HG02943 (cell line): ENCODE results near the gene KIF16B.

Experiments used
- ATAC-seq: cut with Tn5 transposase; IDR thresholded peaks from one replicate; pipeline ENCODE4 v1.9.1; 2021; ENCODE audit warnings: mild to moderate bottlenecking, low read depth, moderate library complexity; ENCODE audit not compliant: unreplicated experiment

KIF16B gene

DNA sequence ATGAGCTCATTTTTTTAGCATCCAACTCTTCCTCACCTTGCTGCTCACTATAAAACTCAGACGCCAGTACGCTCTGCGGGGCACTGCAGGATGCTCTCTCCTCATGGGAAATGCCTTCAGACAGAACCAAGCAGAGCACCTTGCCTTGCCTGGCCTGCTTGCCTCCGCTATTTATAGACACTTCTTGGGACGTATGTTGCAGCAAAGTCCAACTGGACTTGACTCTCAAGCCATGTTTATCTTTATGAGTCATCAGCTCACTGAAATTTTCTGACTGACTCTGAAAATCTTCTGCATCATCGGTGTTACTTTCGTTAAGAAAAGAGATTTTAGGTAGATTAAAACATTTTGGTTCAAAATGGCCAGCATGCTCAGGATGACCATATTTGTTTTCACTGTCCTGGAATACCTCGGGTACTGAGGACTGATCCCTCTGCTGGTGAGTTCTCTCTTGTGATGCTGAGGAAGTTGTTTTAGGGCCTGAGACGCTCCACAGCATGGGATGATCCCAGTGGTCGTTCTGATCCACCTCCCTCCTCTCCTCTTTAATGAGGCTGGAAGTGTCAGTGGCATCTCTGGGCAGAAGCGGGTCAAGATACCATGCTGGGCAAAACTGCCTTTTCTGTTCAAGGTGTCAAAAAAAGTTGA, 204.5 kb downstream of the KIF16B start:
- ATAC-seq = no peak

GRCh38 chr20:16367948-16368560, 205.2 kb downstream of the KIF16B start:
- ATAC-seq = no peak

DNA sequence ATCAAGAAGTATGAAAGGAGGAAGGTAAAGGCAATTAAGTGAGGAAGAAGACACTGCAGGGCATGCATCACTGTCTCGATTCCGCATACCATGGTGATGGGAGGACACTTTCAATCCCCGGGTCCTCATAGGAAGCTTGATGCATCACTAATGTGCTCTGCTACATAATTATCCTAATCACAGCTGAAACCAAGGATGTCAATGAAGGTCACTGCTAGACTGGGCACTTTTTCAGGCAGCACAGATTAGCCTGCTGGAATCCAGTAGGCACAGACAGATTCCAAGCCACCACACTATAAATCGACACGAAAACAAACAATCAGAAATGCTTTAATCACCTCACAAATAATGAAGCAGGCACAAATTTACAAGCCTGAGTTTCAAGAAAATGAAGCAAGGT, 206.7 kb downstream of the KIF16B start:
- ATAC-seq = no peak

DNA sequence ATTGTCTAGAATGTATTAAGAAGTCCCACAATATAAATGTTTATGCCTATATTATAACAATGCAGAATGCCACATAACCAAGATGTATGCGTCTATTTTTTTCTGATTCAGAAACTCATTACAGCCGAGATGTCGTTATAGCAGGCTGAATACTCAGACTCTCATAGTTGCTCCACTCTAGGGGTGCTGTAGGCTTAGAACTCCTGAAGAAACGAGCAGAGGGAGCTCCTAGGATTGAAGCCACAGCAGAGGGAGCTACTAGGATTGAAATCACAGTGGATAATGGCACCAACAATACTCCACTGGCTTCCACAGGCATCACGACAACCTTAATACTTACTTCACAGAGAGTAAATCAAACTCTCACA, 208.9 kb downstream of the KIF16B start:
- no peak for ATAC-seq

GRCh38 chr20:16363506-16364319, 209.5 kb downstream of the KIF16B start:
- ATAC-seq = no peak

- no peak for ATAC-seq
Measured at GRCh38 chr20:16362642-16363041, 210.6 kb downstream of the KIF16B start.

DNA sequence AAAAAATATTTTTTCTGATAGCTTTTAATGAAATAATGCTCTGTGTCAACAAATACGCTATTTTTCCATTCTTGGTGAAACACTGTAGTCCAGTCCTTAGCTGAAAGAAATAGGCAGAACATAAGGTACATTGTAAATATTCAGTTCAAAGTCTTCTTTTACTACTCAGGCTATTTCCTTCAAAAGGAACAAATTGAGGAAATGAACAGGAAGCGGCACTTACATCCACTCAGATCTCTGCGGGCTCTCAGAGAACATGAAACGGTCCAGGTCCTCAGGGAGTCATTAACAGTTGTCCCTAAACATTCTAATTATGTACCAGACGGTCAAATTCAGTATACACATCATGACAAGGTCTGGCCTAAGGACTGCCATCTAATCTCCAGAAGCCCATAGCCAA, 212.6 kb downstream of the KIF16B start:
- ATAC-seq = no peak

- ATAC-seq = no peak
Measured at GRCh38 chr20:16353417-16353781, 219.8 kb downstream of the KIF16B start.

- no peak for ATAC-seq
Measured at GRCh38 chr20:16352751-16353416, 220.4 kb downstream of the KIF16B start.

DNA sequence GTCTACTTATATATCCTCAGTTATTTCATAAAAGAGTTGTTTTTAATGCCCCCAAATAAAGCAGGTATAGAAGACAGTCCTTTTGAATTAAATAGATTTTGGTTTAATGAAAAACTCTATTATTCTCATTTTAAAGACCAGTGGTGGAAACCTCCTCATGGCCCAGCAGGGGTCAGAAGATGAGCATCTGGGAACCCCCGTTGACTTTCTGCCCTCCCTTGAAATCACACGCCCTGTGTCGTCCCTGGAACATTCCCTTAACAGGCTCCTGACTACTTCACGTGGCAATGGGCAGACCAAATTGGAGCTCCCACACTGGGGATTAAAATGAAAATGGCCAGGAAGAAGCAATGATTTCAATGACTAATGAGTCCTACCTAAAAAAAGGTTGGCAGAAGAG, 220.9 kb downstream of the KIF16B start:
- ATAC-seq = no peak

DNA sequence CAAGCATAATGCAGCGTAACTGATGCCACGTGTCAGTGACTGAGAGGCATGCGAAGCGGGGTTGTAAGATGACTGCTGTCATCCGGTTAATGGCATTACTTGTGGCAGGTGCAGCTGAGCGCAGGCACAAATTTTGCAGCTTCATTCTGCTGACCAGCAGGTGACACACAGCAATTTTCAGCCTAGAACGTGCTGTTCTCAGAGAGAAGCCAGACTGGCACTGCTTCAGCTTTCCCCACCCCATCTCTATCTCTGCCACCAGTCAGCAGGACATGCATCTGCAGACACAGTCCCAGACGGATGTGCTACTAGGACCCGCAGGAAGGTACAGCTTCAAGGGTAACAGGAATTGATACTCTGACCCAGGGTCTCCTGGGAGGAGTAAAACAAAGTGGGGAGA, 221.8 kb downstream of the KIF16B start:
- ATAC-seq = no peak

GRCh38 chr20:16350465-16350864, 222.8 kb downstream of the KIF16B start:
- ATAC-seq = no peak

GRCh38 chr20:16349523-16350260, 223.6 kb downstream of the KIF16B start:
- no peak for ATAC-seq

- ATAC-seq = no peak
Measured at GRCh38 chr20:16346956-16347355, 226.3 kb downstream of the KIF16B start.

DNA sequence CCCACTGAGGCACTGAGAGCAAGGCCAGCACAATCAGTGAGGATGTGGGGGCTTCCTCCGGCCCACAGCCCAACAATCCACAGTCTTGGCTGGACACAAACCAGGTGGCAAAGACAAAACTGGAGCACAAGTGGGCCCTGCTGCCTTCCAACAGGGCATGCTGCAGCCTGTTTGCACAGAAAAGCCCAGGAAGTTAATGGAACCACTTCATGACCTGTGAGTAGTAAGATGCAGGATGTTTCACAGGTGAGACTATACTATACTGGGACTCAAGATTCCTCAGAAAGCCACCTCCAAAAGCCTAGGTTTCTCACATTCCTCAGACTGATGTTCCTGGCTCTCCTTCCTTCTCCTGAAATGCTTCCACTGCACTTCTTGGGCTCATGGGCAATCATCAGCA, 235.5 kb downstream of the KIF16B start:
- no peak for ATAC-seq

- ATAC-seq = no peak
Measured at GRCh38 chr20:16327606-16328005, 245.6 kb downstream of the KIF16B start.

DNA sequence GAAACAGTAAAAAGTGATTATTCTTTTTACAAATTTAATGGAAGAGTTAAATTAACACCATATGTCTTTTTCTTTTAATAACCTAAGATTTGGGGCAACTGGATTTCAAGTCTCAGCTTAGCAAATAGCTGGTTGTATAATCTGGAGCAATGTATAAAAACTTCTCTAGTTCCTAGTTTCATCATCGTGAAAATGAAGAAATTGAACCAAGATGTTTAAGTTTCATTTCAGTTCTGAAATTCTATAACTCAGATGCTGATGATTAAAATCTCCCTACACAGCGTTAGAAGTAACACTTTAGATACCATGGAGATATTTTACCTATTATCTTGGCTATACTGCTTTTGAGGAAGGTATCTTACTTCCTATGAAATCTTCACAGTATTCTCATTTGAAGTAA, 252.0 kb downstream of the KIF16B start:
- no peak for ATAC-seq

GRCh38 chr20:16317445-16318362, 255.5 kb downstream of the KIF16B start:
- ATAC-seq = no peak

DNA sequence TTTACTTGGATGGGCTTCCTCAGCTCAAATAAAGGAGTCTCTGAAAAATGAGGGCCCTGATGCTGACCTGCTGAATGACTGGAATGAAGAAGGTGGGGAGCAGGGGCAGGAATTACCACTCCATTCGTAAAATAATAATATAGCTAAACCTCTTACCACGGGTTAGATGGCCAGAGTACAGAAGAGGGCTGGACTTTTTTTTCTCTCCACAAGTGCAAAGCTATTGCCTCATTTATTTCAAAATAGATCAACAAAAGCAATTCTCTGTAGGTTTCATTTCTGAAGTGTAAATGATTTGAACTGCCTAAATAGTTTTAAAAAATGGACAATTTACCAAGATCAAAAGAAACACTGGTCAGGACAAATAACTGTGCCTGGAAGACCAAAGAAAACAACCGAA, 256.7 kb downstream of the KIF16B start:
- ATAC-seq = no peak

DNA sequence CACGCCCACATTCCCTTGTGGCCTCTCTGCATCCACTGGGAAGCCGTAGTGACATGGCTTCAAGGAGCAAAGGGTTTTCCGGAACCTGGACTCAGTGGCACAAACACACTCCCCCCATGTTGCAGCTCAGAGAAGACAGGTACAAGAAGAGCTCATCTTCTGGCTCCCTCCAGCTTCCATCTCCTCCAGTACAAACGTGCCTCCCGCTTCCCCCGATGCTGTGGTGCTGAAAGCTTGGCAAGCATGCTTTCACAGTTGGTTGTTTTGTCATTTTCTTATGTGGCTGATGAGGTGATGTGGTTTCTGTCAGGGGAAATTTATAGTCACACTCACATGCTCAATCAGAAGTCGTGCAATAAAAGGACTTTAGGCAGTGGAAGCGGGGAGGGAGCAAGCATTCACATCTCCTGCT, 258.5 kb downstream of the KIF16B start:
- ATAC-seq = peak; percentile 7
